SK-N-SH treated with all-trans-retinoic acid at 6 μM for 48 hours (cell line): ENCODE measurements around the gene XPO5.

ENCODE experiments used
- CSDC2 ChIP-seq: fragments of 250-450 bp; sonication (Bioruptor Pico); IDR thresholded peaks from 2 replicates; pipeline ENCODE4 v1.5.0; 2020; ENCODE audit warnings: mild to moderate bottlenecking, moderate library complexity
- OSR1 ChIP-seq: fragments of 250-450 bp; sonication (Bioruptor Pico); IDR thresholded peaks from 2 replicates; pipeline ENCODE4 v1.8.0; 2022; ENCODE audit warnings: moderate library complexity, mild to moderate bottlenecking, inconsistent platforms
- ZFP3 ChIP-seq: fragments of 250-450 bp; sonication (Bioruptor Pico); IDR thresholded peaks from 2 replicates; pipeline ENCODE4 v1.5.0; 2020; ENCODE audit warnings: mild to moderate bottlenecking, moderate library complexity
- ZFP30 ChIP-seq: fragments of 450-650 bp; formaldehyde crosslinking; IDR thresholded peaks from 2 replicates; pipeline ENCODE4 v1.5.0; 2022; ENCODE audit warnings: mild to moderate bottlenecking, moderate library complexity

DNA sequence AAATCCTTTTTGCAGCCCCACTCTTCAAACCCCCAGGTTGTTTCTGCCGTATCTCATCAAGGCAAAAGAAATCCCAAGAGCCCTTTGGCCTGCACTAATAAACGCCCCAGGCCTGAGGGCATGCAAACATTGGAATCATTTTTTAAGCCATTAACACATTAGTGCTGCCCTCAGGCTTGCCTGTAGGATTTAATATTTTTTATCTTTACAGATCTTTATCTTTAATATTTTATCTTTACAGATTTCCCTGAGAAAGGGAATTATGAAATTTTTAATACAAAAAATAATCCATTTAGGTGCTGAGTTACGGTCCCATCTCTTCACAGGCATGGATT lies 38.5 kb upstream of the XPO5 start:
- TF ChIP-seq OSR1 (CRISPR knock-in tag) (no peak), CSDC2 (CRISPR knock-in tag) (no peak), ZFP30 (CRISPR knock-in tag) (no peak), ZFP3 (no peak)
